Measurements from ENCODE around the gene PPP3CB. TPM values are rescaled to one million over a fixed set of nuclear protein-coding genes. Genes with fewer than 3 reads are reported as not detected.

Gene PPP3CB
- total and polyA plus RNA-seq, 3 donors from 2014 or later = 51.0 to 56.8 (median 52.9) TPM

DNA sequence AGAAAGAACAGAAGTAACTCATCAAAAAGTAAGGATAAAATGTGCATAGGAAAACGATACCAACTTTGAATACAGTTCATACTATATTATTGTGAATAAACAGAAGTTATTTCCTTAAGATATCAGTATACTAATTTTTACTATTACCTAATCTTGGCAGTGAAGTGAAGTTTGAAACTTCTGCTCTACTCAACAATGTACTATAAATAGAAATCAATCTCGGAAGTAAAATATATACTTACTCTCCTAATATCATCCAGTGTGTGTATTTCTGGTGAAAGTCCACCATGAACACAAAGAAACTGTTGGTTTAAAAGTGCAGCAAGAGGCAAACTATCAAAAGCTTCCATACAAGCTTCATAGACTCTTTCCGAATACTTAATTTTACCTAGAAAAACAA, 24.6 kb downstream of the PPP3CB start:
- intact Hi-C loops (cut with DNase I; ENCODE audit: low total_unique reads) = no loop called here
- no peaks in the 10 kb centered on the region for H3K36me3 ChIP-seq (ENCODE audit: low read depth, missing control alignments)
- DNase-seq = no peak
- 77 to 86% methylated on average over 3 of the region's 3 CpGs for WGBS, 2 donors
- TF ChIP-seq, protein P1, sequence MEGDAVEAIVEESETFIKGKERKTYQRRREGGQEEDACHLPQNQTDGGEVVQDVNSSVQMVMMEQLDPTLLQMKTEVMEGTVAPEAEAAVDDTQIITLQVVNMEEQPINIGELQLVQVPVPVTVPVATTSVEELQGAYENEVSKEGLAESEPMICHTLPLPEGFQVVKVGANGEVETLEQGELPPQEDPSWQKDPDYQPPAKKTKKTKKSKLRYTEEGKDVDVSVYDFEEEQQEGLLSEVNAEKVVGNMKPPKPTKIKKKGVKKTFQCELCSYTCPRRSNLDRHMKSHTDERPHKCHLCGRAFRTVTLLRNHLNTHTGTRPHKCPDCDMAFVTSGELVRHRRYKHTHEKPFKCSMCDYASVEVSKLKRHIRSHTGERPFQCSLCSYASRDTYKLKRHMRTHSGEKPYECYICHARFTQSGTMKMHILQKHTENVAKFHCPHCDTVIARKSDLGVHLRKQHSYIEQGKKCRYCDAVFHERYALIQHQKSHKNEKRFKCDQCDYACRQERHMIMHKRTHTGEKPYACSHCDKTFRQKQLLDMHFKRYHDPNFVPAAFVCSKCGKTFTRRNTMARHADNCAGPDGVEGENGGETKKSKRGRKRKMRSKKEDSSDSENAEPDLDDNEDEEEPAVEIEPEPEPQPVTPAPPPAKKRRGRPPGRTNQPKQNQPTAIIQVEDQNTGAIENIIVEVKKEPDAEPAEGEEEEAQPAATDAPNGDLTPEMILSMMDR (IDR thresholded peaks at IDR 0.05) = no peak
- TF ChIP-seq POLR2A (IDR thresholded peaks at IDR 0.05) = no peak
- no peaks in the 10 kb centered on the region for H3K9me3 ChIP-seq
- H3K4me1 ChIP-seq = no peaks in the 10 kb centered on the region
- H3K4me3 ChIP-seq = no peak overlapping the region
- H3K27ac ChIP-seq = no peak overlapping the region
- H3K27me3 ChIP-seq = no peaks in the 10 kb centered on the region

DNA sequence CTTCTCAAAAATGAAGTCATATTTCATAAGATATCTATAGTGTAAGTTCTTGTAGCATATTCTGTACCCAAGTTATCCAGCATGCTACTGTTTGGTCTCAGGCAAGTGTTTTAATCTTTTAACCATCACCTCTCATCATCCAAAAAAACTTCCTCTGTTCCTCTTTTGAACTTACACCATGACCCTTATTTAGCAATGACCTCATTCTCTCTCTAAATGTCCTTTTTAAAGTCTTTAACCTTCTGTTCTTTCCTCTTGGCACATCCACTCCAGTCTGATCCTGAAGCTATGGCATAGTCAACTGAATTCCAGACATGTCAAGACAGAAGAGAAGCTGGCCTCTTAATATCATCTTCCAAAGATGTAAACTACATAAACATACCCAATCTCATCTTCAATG, 26.2 kb downstream of the PPP3CB start:
- intact Hi-C loops (cut with DNase I; ENCODE audit: low total_unique reads) = no loop called here
- Histone ChIP-seq H3K27ac (no peak overlapping the region), H3K4me3 (no peak overlapping the region), H3K36me3 (ENCODE audit: low read depth, missing control alignments) (no peaks in the 10 kb centered on the region), H3K9me3 (no peaks in the 10 kb centered on the region), H3K4me1 (no peaks in the 10 kb centered on the region), H3K27me3 (no peaks in the 10 kb centered on the region)
- no peak for DNase-seq
- TF ChIP-seq, protein P1 (IDR thresholded peaks at IDR 0.05) = no peak

DNA sequence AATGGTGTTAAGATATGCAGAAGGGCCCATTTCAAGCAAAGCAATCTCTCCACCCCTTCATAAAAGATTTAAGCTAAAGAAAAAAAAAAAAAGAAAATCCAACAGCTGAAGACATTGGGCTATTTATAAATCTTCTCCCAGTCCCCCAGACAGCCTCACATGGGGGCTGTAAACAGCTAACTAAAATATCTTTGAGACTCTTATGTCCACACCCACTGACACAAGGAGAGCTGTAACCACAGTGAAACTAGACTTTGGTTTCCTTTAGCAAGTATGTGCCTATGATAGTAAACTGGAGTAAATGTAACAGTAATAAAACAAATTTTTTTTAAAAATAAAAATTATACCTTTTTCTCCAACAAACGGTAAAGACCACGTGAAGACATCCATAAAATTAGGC, 28.6 kb downstream of the PPP3CB start:
- intact Hi-C loops (cut with DNase I; ENCODE audit: low total_unique reads) = no loop called here

DNA sequence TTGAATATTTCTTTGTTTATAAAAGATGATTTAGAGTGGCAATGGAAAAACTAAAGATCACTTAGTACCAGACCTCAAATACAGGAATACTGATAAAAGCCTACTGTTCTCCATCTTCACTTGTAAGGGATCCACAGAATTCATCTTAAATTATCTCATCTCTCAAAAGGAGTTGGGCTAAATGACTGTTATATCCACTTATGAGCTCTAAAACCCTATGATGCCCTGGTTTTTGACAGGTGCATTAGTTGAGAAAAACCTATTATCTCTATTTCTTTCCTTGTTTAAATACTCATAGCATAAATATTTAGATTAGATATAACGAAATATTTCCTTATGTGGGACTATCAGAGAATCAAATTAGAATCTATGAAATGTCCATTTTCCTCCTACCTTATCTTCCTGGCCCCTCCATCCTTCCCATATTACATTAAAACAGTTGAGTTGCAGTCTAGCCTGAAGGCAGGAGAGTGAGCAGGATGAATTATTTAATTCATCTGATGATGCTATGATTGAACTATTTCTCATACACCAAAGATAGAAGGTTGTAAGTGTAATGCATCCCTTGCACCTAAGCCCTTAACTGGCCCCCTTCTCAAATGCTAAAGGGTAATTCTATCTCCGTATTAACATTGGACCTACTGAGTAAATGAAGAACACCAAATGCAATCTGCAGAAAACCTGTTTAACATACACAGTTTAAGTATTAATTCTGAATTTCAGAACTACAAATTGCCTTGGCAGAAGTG, 29.7 kb downstream of the PPP3CB start:
- no peak for DNase-seq
- Histone ChIP-seq H3K27me3 (no peaks in the 10 kb centered on the region), H3K4me3 (no peak overlapping the region), H3K9me3 (no peaks in the 10 kb centered on the region), H3K36me3 (ENCODE audit: low read depth, missing control alignments) (no peaks in the 10 kb centered on the region), H3K4me1 (no peaks in the 10 kb centered on the region), H3K27ac (no peak overlapping the region)
- TF ChIP-seq POLR2A (IDR thresholded peaks at IDR 0.05) = no peak
- TF ChIP-seq, protein P1 (IDR thresholded peaks at IDR 0.05) = no peak
- 91 to 95% methylated on average over 2 of the region's 2 CpGs for WGBS, 2 donors
- intact Hi-C loops (cut with DNase I; ENCODE audit: low total_unique reads) = no loop called here

More for the DNA sequence above, 28.6 kb downstream of the PPP3CB start:
- Histone ChIP-seq H3K4me1 (no peaks in the 10 kb centered on the region), H3K27me3 (no peaks in the 10 kb centered on the region), H3K4me3 (no peak overlapping the region), H3K9me3 (no peaks in the 10 kb centered on the region), H3K36me3 (ENCODE audit: low read depth, missing control alignments) (no peaks in the 10 kb centered on the region), H3K27ac (no peak overlapping the region)
- TF ChIP-seq, protein P1 (IDR thresholded peaks at IDR 0.05) = no peak
- no peak for TF ChIP-seq POLR2A (IDR thresholded peaks at IDR 0.05)
- WGBS, 2 donors = 90% methylated on average over 2 of the region's 2 CpGs
- no peak for DNase-seq

DNA sequence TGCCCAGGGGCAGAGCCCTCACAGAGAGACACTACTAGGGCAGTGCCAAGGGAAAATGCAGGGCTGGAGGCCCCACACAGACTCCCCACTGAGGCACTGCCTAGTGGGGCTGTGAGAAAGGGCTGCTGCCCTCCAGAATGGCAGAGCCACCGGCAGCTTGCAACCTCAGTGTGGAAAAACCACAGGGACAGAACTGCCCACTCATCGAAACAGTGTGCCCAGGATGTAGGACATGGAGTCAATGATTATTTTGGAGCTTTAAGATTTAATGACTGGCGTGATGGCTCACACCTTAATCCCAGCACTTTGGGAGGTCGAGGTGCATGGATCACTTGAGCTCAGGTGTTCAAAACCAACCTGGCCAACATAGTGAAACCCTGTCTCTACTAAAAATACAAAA, 34.9 kb downstream of the PPP3CB start:
- intact Hi-C loops (cut with DNase I; ENCODE audit: low total_unique reads) = no loop called here
- DNase-seq = no peak
- WGBS, 2 donors = 95 to 100% methylated on average over 4 of the region's 4 CpGs
- H3K4me1 ChIP-seq = no peaks in the 10 kb centered on the region
- no peak overlapping the region for H3K4me3 ChIP-seq
- no peaks in the 10 kb centered on the region for H3K36me3 ChIP-seq (ENCODE audit: low read depth, missing control alignments)
- H3K9me3 ChIP-seq = no peaks in the 10 kb centered on the region
- no peak for TF ChIP-seq POLR2A (IDR thresholded peaks at IDR 0.05)
- TF ChIP-seq, protein P1 (IDR thresholded peaks at IDR 0.05) = no peak
- no peaks in the 10 kb centered on the region for H3K27me3 ChIP-seq
- no peak overlapping the region for H3K27ac ChIP-seq
